Mesenteric fat pad (tissue), 1 donor: Measurements from ENCODE around the gene SRD5A1. TPM values are rescaled to one million over a fixed set of nuclear protein-coding genes. Genes with fewer than 3 reads are reported as not detected.

ENCODE experiments used
- DNase-seq: peaks from one replicate; pipeline ENCODE4 v3.0.0-alpha.2; 2020; ENCODE audit warnings: low spot score
- total RNA-seq: library from RNA; stranded (reverse); fragmentation: NEBNext Ultra II Directional; extraction: Animal tissue kit (Norgen Biotek cat#: 25700); gene quantifications from one replicate; pipeline ENCODE4 v1.2.1, GENCODE V29; 2021
- donor health status: DM: yes; HTN: yes; CAD: no.

The SRD5A1 gene
- total RNA-seq, 1 donor from 2014 or later, result 3.8 TPM

GRCh38 chr5:6723816-6724300, 90.6 kb downstream of the SRD5A1 start:
- no peak for DNase-seq

Other genes with a start within 250 kb of the SRD5A1 start
- 0.61 TPM for gene UBE2QL1, start 184.6 kb upstream of the SRD5A1 start, total RNA-seq
- 42.8 TPM for gene NSUN2, start 396 bp upstream of the SRD5A1 start, total RNA-seq
- 29.8 TPM for gene TENT4A, start 80.0 kb downstream of the SRD5A1 start, total RNA-seq